T1000 (cell line): ENCODE data around the gene NEDD9.

Experiments
- DNase-seq: peaks from one replicate; lab custom pipeline; 2025; ENCODE audit warnings: mixed read lengths; lab: John Stamatoyannopoulos, UW

The NEDD9 gene

GRCh38 chr6:11235062-11235461 lies 2.6 kb upstream of the NEDD9 start:
- DNase-seq: no peak

GRCh38 chr6:11233673-11234573 lies 1.5 kb upstream of the NEDD9 start:
- DNase-seq: no peak

GRCh38 chr6:11232770-11233626 lies 530 bp upstream of the NEDD9 start:
- no peak for DNase-seq

GRCh38 chr6:11231564-11232192 lies 790 bp downstream of the NEDD9 start:
- DNase-seq: no peak

GRCh38 chr6:11231108-11231463 lies 1.4 kb downstream of the NEDD9 start:
- no peak for DNase-seq

- no peak for DNase-seq
Observed at GRCh38 chr6:11230158-11231107, 2.0 kb downstream of the NEDD9 start.

- DNase-seq: no peak
Observed at GRCh38 chr6:11229655-11230046, 2.8 kb downstream of the NEDD9 start.

- no peak for DNase-seq
Observed at GRCh38 chr6:11228935-11229654, 3.4 kb downstream of the NEDD9 start.

- DNase-seq: no peak
Observed at GRCh38 chr6:11227698-11228097, 4.8 kb downstream of the NEDD9 start.

GRCh38 chr6:11226005-11226404 lies 6.5 kb downstream of the NEDD9 start:
- no peak for DNase-seq

- DNase-seq: no peak
Observed at GRCh38 chr6:11224966-11225463, 7.5 kb downstream of the NEDD9 start.

GRCh38 chr6:11224252-11224965 lies 8.1 kb downstream of the NEDD9 start:
- no peak for DNase-seq

- DNase-seq: no peak
Observed at GRCh38 chr6:11223286-11223864, 9.1 kb downstream of the NEDD9 start.

GRCh38 chr6:11222385-11223277 lies 9.8 kb downstream of the NEDD9 start:
- DNase-seq: no peak

- no peak for DNase-seq
Observed at GRCh38 chr6:11221623-11222384, 10.7 kb downstream of the NEDD9 start.

- no peak for DNase-seq
Observed at GRCh38 chr6:11219400-11219834, 13.1 kb downstream of the NEDD9 start.

- DNase-seq: no peak
Observed at GRCh38 chr6:11218538-11219399, 13.7 kb downstream of the NEDD9 start.
